NB4 (cell line): ENCODE measurements around the gene LYAR.
A peak's percentile ranks its signal among the peaks of the same experiment; 100 is the strongest.
"Not testable (repeated sequence)": the region's sequence is repeated elsewhere in the genome, so short reads cannot be mapped to it uniquely, and the experiment has no call there.

Experiments
- DNase-seq: peaks from one replicate; pipeline ENCODE4 v3.0.0; 2010; ENCODE audit warnings: low read depth
- H3K4me3 ChIP-seq: one replicate; pipeline ENCODE4 v1.5.1; 2011; ENCODE audit warnings: mild to moderate bottlenecking, low read depth, low read length, moderate library complexity
- CTCF ChIP-seq: IDR thresholded peaks from one replicate; pipeline ENCODE4 v1.5.1; 2012; ENCODE audit warnings: low read depth, low read length
- MAX ChIP-seq: IDR thresholded peaks from 2 replicates; pipeline ENCODE4 v1.6.1; 2011; ENCODE audit warnings: low read depth, low read length
- MYC ChIP-seq: IDR thresholded peaks from 2 replicates; pipeline ENCODE4 v1.6.1; 2011; ENCODE audit warnings: low read depth, low read length
- POLR2A ChIP-seq: IDR thresholded peaks from 2 replicates; pipeline ENCODE4 v1.6.1; 2011; ENCODE audit warnings: mild to moderate bottlenecking; ENCODE audit not compliant: insufficient read length; ENCODE audit errors: extremely low read depth

Gene LYAR

GRCh38 chr4:4256799-4257198 is 33.2 kb downstream of the LYAR start:
- TF ChIP-seq MAX, result no peak
- no peak overlapping the region for H3K4me3 ChIP-seq
- no peak for DNase-seq

GRCh38 chr4:4254666-4255065 is 35.3 kb downstream of the LYAR start:
- DNase-seq, result no peak
- H3K4me3 ChIP-seq, result no peak overlapping the region
- no peak for TF ChIP-seq POLR2A
- TF ChIP-seq MYC, result no peak
- TF ChIP-seq MAX, result no peak
- TF ChIP-seq CTCF, result no peak

GRCh38 chr4:4254199-4254598 is 35.8 kb downstream of the LYAR start:
- no peak overlapping the region for H3K4me3 ChIP-seq
- no peak for DNase-seq
- no peak for TF ChIP-seq POLR2A
- TF ChIP-seq MYC, result no peak
- TF ChIP-seq CTCF, result no peak
- TF ChIP-seq MAX, result no peak

GRCh38 chr4:4249866-4250265 is 40.1 kb downstream of the LYAR start:
- DNase-seq, result no peak
- no peak overlapping the region for H3K4me3 ChIP-seq
- no peak for TF ChIP-seq MYC
- TF ChIP-seq CTCF, result no peak
- no peak for TF ChIP-seq POLR2A
- no peak for TF ChIP-seq MAX

GRCh38 chr4:4249342-4249741 is 40.6 kb downstream of the LYAR start:
- not testable (repeated sequence) for DNase-seq
- H3K4me3 ChIP-seq, result peak overlapping the region; percentile 92

GRCh38 chr4:4248885-4249203 is 41.1 kb downstream of the LYAR start:
- peak; percentile 40 for DNase-seq
- TF ChIP-seq CTCF, result no peak
- no peak for TF ChIP-seq POLR2A
- TF ChIP-seq MAX, result no peak
- no peak for TF ChIP-seq MYC
- H3K4me3 ChIP-seq, result peak overlapping the region; percentile 92

GRCh38 chr4:4248029-4248884 is 41.7 kb downstream of the LYAR start, which contains the start of gene TMEM128:
TMEM128 (minus strand) TSS chr4:4248223; CDS start chr4:4248202, 21 bp downstream.
- H3K4me3 ChIP-seq, result peak within 1 kb of the TSS; percentile 92
- peak; percentile 96 for DNase-seq
- TF ChIP-seq MYC, result no peak; the same call in none of the 2 replicates
- peak; percentile 95 for TF ChIP-seq POLR2A
- peak; percentile 54; the same call in 1 of the 2 replicates for TF ChIP-seq MAX
